K562 (cell line): ENCODE results near the gene JPH3. TPM values are rescaled to one million over a fixed set of nuclear protein-coding genes. Genes with fewer than 3 reads are reported as not detected.

Source experiments
- BCL6 ChIP-seq: fragments of 250-450 bp; sonication (Bioruptor Pico); IDR thresholded peaks from 2 replicates; pipeline ENCODE4 v1.4.0; 2020
- CHAMP1 ChIP-seq: fragments of 450-650 bp; IDR thresholded peaks from 2 replicates; pipeline ENCODE4 v1.6.1; 2016; ENCODE audit warnings: mild to moderate bottlenecking
- EHMT2 ChIP-seq: fragments of 450-650 bp; IDR thresholded peaks from 2 replicates; pipeline ENCODE4 v1.6.1; 2018; ENCODE audit warnings: antibody characterized with exemption
- HCFC1 ChIP-seq: IDR thresholded peaks from 2 replicates; pipeline ENCODE4 v1.6.1; 2012; ENCODE audit warnings: low read depth, low read length, improper control_type of control experiment
- HNRNPUL1 ChIP-seq: fragments of 200-400 bp; formaldehyde crosslinking; IDR thresholded peaks from 2 replicates; pipeline ENCODE4 v1.6.1; 2017; ENCODE audit warnings: low read length
- POLR2AphosphoS2 ChIP-seq: IDR thresholded peaks from 2 replicates; pipeline ENCODE4 v1.6.1; 2012; ENCODE audit warnings: low read length, improper control_type of control experiment
- RERE ChIP-seq: sonication (generic); formaldehyde crosslinking; IDR thresholded peaks from 2 replicates; pipeline ENCODE4 v1.8.0; 2023; ENCODE audit warnings: missing genetic modification reagents, mild to moderate bottlenecking, borderline replicate concordance
- ZBTB11 ChIP-seq, 3 experiments: fragments of 200-800 bp in 1 of 3; fragments of 250-450 bp in 1 of 3; fragments of 450-650 bp in 1 of 3; sonication (Bioruptor Pico) in 1 of 3; sonication (Bioruptor generic) in 1 of 3; formaldehyde crosslinking in 1 of 3; IDR thresholded peaks; 2 replicates each; pipeline versions ENCODE4 v1.6.1 to v1.8.0; 2016 to 2022; ENCODE audit warnings: mild to moderate bottlenecking in 2 of 3, missing genetic modification characterization in 2 of 3, missing compliant biosample characterization in 1 of 3, moderate library complexity in 1 of 3
- ZBTB26 ChIP-seq: fragments of 450-650 bp; formaldehyde crosslinking; IDR thresholded peaks from 2 replicates; pipeline ENCODE4 v1.4.0; 2022; ENCODE audit warnings: missing genetic modification characterization
- ZNF444 ChIP-seq: fragments of 250-450 bp; sonication (Bioruptor Pico); IDR thresholded peaks from 2 replicates; pipeline ENCODE4 v1.4.0; 2020; ENCODE audit warnings: mild to moderate bottlenecking, moderate library complexity
- polyA plus RNA-seq, 8 experiments: library from polyadenylated mRNA; depleted of rRNA in 4 of 8; stranded (reverse) in 5 of 8; unstranded in 3 of 8; fragments of >200 nt; fragmentation: Nextera tagmentation in 2 of 8; fragmentation: Illumina TruSeq in 1 of 8; extraction: Ambion mirVana in 2 of 8; extraction: Trizol in 1 of 8; gene quantifications; 2 replicates each; pipeline versions ENCODE4 v1.2.1 to v1.2.3, GENCODE V29; 2011 to 2014; ENCODE audit warnings: inconsistent platforms in 1 of 8, missing spikeins in 1 of 8
- total RNA-seq, 7 experiments: library from RNA; depleted of rRNA in 6 of 7; stranded (reverse); fragments of >200 nt in 6 of 7; fragmentation: Illumina TruSeq in 2 of 7; extraction: Trizol in 2 of 7; gene quantifications; 2 replicates each; pipeline versions ENCODE4 v1.2.1 to v1.2.3, GENCODE V29; 2011 to 2021; ENCODE audit warnings: low replicate concordance in 1 of 7

Gene JPH3
- total and polyA plus RNA-seq, 9 of the 15 experiments (the other 6 are each of a cell fraction or from before 2014, with no cell fraction given) = 0.01 TPM; not detected in 8

- TF ChIP-seq RERE (CRISPR knock-in tag) (no peak), ZBTB26 (CRISPR knock-in tag) (no peak), CHAMP1 (no peak), POLR2AphosphoS2 (no peak), HNRNPUL1 (no peak), HCFC1 (no peak), BCL6 (no peak), EHMT2 (peak; percentile 99), ZBTB11 (CRISPR knock-in tag; IDR thresholded peaks at IDR 0.05) (no peak), ZNF444 (CRISPR knock-in tag) (no peak)
Observed at GRCh38 chr16:87661561-87661960, 59.3 kb downstream of the JPH3 start (continued).
